Measurements from ENCODE around the gene NT5DC3.
"Not testable (repeated sequence)": the region's sequence is repeated elsewhere in the genome, so short reads cannot be mapped to it uniquely, and the experiment has no call there.

NT5DC3 gene

DNA sequence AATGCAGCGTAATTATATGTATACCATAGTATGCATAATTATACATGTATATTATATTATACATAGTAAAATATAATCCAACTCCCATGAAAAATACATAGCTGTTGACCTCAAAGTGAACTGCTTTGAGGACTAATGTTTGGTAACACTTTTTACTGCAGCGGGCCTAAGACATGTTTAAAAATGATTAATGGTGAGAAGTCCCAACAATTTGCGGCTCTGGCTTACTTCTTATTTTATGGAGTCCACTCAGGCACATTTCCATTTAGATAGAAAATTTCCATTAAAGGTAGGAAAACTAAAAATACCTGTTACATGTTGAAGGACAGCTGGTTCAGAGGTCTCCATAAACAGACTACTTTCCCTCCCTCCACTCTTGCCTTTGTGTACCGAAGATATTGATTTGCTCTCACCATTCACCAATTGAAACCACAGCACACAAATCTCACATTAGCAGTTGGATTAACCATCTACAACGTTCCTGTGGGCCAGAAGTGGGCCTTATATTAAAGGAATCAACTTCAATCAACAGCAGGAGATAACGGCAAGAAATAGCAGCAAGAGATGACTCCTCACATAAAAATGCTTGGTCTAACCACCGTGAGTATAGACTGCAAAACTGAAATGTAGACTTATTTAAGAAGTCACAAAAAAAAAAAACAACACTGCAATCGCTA, 14.1 kb upstream of the NT5DC3 start:
- DNase-seq, result no peak

DNA sequence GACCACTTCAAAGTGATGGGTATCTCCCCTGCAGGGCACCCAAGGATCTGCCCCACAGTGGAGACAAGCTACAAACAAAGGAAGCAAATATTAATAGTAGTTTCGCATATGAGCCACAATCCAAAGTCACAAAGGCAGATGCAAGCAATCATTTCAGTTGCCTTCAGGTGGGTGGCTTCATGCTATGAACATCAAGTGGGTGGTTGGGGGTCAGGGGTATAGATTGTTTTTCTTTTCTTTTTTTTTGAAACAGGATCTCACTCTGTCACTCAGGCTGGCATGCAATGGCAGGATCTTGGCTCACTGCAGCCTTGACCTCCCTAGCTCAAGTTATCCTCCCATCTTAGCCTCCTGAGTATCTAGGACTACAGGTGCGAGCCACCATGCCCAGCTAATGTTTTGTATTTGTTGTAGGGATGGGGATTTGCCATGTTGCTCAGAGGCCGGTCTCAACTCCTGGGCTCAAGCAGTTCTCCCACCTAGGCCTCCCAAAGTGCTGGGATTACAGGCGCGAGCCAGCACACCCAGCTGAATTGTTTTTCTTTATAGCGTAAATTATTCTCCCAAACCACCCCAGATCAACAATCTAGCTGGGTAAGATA, 13.4 kb upstream of the NT5DC3 start:
- no peak for DNase-seq

DNA sequence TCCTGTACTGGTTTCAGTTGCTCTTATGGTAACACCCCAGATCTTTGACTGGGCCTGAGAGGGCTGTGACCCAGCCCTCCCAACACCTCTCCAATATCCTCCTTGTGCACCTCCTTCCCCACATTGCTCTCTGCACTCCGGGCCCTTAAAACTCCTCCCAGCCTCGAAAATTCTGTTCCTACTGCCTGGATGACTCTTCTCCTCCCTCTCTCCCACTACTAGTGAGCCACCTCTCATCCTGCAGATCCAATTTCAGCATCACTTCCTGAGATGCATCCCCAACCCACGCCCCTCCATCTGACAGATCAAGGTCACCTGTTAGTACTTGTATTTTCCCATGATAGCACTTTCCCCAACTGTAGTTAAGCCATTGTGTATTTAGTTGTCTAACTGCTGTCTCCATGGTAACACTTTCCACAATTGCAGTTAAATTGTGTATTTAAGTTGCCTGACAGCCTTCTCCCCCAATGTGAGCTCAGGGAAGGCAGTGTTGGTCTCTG, 11.5 kb upstream of the NT5DC3 start:
- no peak for DNase-seq

DNA sequence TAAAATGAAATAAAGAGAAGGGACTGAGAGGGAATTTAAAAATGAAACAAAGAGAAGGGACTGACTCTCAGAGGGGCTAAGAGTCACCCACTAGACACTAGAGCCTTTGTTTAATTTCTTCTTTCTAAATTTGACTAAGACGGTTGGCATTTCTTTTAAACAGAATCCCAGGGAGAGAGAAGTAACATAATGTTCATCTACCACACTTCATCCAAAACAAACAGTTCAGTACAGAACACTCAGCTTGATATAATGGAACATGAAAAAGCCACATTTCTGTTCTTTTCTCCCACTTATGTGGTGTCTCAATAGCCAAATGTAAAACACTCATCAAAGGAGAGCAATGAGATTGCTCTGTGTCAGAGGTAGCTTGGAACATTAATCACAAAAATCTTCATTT, 10.1 kb upstream of the NT5DC3 start:
- DNase-seq, result no peak

DNA sequence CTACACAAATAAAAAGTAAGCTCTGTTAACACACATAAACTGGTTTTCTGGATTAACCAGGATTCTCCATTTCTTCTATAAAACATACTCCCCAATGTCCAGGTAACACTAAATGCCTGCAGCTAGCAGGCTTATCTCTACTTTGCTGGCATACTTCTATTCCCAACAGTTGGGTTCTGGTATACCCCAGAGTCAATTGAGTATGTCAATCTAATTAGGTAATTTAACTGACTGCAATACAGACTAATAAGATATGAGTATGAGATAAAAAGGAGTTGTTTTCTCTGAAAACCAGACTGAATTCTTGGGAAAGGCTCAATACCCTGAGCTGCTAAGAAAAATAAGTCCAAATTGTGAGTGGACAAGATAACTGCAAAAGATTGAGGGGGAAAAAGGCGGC, 9.4 kb upstream of the NT5DC3 start:
- no peak for DNase-seq

DNA sequence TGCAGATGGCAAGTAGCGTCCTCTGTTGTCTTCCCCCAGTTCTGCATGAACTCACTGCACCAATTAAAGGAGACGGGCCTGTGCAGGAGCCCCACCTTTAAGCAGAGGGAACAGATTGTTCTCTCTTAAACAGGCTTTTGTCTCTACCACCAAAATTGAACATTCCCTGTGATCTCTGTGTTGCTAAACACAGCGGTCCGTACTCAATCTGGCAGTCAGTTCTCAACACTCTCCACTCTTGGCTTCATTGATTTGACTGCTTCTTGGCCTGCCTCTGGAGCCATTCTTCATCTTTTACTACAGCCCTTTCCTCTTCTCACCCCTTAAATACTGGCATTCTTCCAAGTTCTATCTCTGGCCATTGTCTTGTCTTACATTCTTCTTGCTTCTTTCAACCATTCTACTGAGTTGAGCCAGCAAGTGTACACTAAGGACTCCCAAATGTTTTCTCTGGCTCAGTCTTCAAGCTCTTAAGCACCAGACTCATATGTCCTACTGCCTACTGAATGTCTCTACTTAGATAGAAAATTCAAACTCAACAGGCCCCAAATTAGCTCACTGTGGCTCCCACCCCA, 8.0 kb upstream of the NT5DC3 start:
- no peak for DNase-seq

DNA sequence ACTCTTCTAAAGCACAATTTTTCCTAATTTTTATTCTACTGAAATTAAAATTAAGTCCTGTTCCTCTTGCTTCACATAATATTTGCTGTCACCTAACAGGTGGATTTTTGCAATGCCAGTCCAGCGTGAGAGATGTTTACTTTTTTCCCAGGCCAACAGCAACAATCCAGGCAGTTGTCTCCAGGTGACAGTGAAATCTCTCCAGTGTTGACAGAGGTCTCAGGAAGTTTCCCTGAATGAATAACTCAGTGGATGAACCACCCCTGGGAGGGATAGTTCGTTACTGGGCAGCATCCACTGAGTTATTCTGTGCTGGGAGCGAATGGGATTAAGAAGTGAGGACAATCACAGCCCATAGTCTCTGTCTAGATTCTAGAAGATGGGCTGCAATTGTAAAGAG, 7.1 kb upstream of the NT5DC3 start:
- DNase-seq, result no peak

DNA sequence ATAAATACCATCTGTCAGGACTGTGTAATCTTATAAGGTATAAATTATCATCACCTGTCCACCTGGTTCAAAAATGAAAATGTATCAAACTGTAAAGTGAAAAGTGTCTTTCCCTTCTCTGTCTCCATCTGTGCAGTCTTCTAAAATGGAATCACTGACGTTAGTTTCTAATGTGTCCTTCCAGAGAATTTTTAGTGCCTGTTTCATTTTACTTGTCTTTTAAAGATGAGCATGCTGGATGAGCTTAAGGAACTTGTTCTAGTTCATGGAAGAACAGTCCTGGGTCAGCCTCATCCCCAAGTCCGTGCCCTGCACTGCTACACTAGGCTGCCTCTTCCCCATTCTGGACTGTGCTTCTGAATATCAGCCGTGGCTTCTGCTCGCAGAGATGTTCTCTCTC, 5.4 kb upstream of the NT5DC3 start:
- no peak for DNase-seq

DNA sequence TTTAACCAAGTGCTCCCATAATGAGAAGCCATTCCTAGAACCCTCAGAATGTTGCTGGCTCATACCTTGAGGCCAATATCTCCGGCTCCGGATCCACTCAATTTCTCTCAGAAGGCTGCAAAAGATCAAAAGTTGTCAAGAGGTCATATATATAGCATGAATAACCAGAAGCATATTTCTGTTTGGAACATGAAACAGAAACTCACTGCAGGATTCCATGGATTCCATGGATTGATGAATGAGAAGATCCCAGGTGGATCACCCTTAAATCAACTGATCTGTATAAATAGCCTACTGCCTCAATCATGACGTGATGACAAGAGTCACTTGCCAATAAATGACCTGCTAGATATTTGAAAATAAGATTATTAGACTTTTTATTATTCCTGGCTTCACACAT, 3.3 kb upstream of the NT5DC3 start:
- no peak for DNase-seq

DNA sequence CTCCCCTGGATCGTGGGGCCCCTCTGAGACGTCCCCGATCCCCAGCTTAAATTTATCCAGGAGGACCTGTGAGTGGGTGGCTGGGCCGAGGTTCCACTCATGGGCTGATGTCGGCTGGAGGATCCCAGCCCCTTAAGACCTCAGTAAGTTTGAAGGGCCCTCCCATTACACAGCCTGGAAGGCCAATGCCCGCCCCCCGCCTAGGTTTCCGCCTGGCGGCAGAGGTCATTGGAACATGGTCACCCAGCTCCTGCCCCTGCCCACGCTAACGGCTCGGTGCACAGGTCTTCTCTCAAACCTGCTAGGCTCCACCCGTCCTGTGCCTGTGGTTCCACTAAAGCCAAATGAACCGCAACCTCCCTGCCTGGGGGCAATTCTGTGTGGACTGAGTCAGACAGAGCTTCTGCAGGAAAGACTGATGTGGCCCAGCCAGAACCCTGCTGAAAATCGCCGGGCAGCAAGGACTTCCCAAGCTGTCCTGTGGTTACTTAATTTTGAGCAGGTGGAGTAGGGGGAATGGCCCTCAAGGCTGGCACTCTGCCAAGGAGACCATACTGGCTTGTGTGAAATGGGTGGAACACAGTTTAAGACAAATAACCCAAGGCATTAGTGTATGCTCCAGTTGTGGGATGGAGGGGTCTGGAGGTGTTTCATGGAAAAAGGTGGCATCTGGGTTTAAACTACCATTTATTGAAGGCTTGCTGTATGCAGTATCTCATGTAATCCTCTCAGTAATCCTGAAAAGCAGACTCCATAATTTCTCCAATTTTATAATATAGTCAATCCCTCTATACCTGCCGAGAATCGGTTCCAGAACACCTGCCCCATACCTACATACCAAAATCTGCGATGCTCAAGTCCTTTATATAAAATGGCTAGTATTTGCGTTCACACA, 903 bp upstream of the NT5DC3 start:
- peak; percentile 22 for DNase-seq

DNA sequence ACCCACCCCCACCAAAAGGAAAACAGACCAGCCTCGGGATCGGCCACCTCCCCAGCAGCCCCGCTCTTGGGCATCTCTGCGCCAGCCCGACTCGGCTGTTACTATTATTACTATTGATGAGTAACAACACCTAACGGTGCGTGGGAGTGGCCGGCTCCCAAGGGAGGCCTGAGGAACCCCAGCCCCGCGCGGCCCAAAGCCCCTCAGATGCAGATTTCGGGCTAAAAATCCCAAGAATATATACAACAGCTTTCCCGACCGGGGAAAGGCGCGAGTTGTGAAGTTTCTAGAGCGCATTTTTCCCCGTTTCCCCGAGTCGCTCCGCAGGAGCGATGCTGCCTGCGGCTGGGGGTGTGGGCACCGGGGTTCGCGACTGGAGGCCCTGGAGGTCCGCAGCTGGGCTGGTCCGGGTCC, 565 bp downstream of the NT5DC3 start:
- DNase-seq, result peak; percentile 42

DNA sequence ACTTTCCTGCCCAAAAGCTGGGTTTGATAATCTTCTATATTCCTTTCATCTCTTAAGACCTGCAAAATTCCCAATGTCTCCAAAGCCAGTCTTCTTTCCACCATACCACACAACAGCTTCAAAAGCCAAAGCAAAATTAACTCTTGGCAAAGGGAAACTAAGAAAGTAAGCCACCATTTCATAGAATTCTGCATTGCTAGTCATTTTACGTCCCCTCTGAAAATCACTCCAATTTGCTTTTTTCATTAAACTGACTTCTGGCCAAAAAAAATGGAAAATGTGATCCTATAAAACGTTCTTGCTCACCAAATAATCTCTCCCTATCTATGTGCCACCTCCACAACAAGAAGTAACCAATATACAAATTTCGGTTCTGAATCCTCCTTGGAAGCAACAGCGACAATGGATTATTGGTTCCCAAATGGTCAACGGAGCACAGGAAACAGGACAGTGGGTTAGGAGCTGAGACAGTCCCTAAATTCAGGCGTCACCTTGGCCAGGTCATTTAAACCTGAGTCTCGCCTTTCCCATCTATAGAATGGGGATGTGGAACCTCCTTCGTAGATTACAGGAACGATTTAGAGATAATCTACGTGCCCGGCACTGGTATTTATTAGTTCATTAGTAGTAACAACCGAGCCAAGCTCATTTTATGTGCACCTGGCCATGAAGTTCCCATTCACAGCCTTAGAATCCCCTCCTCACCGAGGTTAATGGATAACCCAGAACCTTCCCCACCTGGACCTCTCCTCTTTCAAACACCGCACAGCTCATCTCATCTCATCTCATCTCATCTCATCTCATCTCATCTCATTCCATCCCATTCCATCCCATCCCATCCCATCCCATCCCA, 1.2 kb downstream of the NT5DC3 start:
- no peak for DNase-seq

DNA sequence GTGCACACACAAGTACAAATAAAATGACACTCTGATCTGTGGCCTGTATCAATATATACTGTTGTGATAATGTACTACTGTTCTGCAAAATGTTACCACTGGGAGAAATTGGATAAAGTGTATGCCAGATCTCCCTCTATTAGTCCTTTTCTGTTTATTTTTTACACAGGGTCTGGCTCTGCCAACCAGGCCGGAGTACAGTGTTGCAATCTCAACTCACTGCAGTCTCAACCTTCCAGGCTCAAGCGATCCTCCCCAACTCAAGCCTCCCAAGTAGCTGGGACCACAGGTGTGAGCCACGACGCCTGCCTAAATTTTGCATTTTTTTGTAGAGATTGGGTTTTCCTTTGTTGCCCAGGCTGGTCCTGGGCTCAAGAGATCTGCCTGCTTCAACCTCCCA, 1.9 kb downstream of the NT5DC3 start:
- DNase-seq, result no peak

DNA sequence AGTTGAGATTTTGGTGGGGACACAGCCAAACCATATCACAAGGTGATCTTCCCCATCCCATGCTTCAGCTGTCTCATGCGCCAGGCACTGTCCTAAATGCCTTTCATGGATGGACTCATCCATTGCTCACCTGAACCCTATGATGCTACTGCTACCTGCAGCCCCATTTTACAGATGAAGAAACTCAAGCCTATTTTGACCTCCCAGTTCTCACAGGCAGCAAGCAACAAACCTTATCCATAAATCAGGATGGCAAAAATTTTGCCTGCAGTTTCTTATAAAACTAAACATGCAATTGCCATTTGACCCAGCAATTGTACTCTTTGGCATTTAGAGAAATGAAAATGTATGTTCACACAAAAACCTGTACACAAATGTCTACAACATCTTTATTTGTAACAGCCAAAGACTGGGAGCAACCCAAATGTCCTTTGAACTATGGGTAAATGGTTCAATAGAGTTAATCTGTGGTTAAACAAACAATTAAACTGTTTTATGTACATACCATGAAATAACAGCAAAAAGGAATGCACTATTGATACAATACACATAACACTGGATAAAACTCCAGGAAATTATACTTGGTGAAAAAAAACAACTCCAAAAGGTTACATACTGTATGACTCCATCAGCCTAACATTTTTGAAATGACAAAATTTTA, 2.6 kb downstream of the NT5DC3 start:
- no peak for DNase-seq

DNA sequence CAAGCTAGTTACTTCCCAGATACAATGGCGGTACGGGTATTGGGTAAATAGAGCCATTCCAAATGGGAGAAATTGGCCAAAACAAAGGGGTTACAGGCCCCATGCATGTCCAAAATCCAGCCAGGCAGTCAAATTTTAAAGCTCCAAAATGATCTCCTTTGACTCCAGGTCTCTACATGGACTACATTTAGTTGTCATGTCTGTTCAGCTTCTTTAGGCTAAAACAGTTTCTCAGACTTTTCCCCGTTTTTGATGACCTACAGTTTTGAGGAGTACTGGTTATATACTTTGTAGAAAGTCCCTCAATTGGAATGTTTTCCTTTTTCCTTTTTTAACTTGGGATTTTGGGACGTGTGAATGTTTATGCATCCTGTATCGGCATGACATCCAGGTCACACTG, 4.7 kb downstream of the NT5DC3 start:
- no peak for DNase-seq

DNA sequence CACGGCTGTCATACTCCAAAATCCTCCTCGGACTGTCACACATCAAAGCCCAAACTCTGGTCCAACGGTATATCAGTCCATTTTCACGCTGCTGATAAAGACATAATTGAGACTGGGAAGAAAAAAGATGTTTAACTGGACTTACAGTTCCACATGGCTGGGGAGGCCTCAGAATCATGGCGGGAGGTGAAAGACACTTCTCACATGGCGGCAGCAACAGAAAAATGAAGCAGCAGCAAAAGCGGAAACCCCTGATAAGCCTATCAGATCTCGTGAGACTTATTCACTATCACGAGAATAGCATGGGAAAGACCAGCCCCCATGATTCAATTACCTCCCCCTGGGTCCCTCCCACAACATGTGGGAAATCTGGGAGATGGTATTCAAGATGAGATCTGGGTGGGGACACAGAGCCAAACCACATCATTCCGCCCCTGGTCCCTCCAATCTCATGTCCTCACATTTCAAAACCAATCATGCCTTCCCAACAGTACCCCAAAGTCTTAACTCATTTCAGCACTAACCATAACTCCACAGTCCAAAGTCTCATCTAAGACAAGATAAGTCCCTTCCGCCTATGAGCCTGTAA, 5.2 kb downstream of the NT5DC3 start:
- not testable (repeated sequence) for DNase-seq

DNA sequence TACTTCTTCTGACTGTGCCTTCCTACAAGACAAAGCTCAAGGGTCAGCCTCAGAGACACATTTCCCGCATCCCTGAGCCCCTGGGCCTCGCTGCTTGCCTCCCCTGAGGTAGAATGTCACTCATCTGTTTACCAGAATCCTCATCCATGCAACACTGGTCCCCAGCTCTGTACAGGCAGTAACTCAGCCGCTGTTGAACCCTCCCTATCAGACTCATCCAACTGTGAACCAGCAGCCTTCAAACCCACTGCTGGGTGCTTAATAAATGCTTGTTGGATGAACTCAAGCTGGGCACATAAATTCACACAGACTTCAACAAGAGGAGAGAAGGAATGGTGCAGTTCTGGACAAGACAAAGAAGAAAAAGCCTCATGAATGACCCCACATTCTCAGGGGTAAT, 6.1 kb downstream of the NT5DC3 start:
- DNase-seq, result no peak

DNA sequence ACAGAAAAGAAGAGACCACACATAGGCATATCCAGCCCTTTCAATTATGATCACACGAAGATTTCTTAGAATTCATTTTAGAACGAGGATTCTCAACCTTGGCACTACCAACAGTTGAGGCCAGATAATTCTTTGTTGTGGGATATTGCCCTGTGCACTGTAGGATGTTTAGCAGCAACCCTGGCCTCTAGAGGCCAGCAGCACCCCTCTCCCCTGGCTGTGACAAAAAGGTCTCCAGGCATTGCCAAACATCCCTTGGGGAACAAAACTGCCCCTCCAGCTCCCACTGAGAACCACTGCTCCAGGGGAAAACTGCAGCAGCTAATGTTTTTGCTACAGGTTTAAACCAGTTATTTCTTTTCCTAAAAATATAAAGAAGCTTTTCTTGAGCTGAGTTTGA, 7.1 kb downstream of the NT5DC3 start:
- no peak for DNase-seq

DNA sequence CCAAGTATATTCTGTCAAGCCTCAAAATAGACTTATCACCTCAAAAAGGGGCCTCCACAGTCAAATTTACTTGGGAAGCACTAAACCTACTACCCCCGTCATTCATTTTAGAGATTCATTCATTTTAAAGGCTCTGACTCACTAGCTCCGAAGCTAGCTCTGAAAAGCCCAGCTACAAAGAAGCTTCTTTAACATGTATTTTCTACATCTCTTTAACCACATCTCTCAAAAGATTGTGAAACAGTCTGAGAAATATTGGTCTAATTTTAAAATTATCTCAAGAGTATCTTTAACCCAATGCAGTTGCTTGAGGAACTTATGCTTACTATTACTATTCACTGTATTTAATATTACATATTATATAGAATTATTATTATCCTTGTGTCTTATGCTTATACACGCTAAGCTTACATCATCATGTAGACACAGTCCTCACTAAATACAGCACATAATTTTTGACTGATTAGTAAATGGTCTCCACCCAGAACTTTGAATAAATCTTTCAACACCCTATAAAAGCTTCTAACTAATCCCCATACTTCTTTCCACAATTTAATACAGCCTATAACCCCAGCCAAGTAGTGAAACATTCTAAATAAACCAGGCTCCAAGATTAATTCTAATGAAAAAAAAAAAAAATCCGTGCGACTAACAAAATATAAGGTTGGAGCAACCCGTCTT, 7.8 kb downstream of the NT5DC3 start:
- no peak for DNase-seq

DNA sequence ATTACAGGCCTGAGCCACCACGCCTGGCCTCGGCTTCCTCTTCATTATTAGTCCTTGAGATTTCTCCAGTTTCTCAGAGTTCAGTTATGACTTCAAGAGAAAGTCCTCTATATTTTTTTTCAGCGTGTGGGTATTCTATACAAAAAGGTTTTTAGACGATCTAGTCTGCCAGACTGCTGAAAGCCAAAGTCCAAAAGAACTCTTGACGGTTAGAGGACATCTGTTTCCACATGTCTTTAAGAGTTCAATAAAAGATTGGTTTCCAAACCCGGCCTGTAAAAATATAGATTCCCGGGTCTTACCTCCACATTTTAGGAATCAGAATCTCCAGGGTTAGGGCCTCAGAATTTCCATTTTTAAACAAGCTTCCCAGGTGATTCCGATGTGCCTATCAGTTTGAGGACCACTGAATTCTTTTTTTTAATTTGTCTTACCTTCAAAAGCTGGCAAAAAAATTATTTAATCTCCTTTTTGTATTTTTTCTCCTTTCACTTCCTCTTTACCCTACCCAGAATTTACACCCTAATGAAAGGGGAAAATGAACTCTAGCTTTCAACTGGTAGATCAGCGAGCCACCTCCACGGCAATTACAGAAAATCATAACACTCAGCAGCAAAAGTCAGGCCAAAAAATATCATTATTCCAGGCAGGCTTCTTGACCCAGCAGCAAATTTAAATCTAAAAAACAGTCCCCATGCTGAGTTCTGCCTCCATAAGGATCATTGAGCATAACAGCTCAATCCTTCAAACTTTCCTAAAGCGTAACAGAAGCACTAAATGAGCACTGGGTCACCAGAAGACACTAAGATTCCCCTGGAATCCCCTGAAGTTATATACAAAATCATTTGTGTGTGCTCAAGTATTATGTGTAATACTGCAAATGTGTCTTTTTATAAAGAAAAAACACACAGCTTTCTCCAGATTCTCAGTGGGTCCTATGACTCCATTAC, 8.7 kb downstream of the NT5DC3 start:
- DNase-seq, result no peak
